H9 (cell line): ENCODE data around the gene FAM174B. TPM values are rescaled to one million over a fixed set of nuclear protein-coding genes. Genes with fewer than 3 reads are reported as not detected.

Experiments used
- DNase-seq: peaks from one replicate; pipeline ENCODE4 v3.0.0-alpha.2; 2017
- H2AFZ ChIP-seq: one replicate; pipeline ENCODE4 v1.6.1; 2013; ENCODE audit warnings: mild to moderate bottlenecking, low read length, control low read depth, moderate library complexity
- H2AK5ac ChIP-seq: 2 replicates; pipeline ENCODE4 v1.6.1; 2013; ENCODE audit warnings: low read length, control low read depth, mixed read lengths; ENCODE audit not compliant: insufficient read length
- H2BK120ac ChIP-seq: one replicate; pipeline ENCODE4 v1.6.1; 2013; ENCODE audit warnings: low read depth, mild to moderate bottlenecking, low read length, control low read depth, inconsistent platforms; ENCODE audit not compliant: poor library complexity, severe bottlenecking
- H2BK12ac ChIP-seq: 2 replicates; pipeline ENCODE4 v1.6.1; 2013; ENCODE audit warnings: low read length, control low read depth, mixed read lengths, low read depth; ENCODE audit not compliant: insufficient read length
- H2BK15ac ChIP-seq: 2 replicates; pipeline ENCODE4 v1.6.1; 2013; ENCODE audit warnings: low read depth, low read length, control low read depth
- H2BK20ac ChIP-seq: one replicate; pipeline ENCODE4 v1.6.1; 2013; ENCODE audit warnings: low read depth, mild to moderate bottlenecking, low read length, control low read depth, inconsistent platforms; ENCODE audit not compliant: poor library complexity, severe bottlenecking
- H2BK5ac ChIP-seq: 2 replicates; pipeline ENCODE4 v1.6.1; 2013; ENCODE audit warnings: low read length, control low read depth, mixed read lengths; ENCODE audit not compliant: insufficient read length
- H3K14ac ChIP-seq: 2 replicates; pipeline ENCODE4 v1.6.1; 2013; ENCODE audit warnings: low read length, control low read depth; ENCODE audit not compliant: insufficient read depth
- H3K18ac ChIP-seq: 2 replicates; pipeline ENCODE4 v1.6.1; 2013; ENCODE audit warnings: low read depth, mild to moderate bottlenecking, mixed read lengths, low read length, control low read depth; ENCODE audit not compliant: insufficient read length
- H3K23ac ChIP-seq: 2 replicates; pipeline ENCODE4 v1.6.1; 2013; ENCODE audit warnings: low read length, control low read depth, mixed read lengths, low read depth; ENCODE audit not compliant: insufficient read length
- H3K23me2 ChIP-seq: 2 replicates; pipeline ENCODE4 v1.6.1; 2013; ENCODE audit warnings: low read depth, mild to moderate bottlenecking, mixed read lengths, low read length, control low read depth; ENCODE audit not compliant: insufficient read length, poor library complexity, severe bottlenecking
- H3K27ac ChIP-seq: 2 replicates; pipeline ENCODE4 v1.5.1; 2013; ENCODE audit warnings: low read length, control low read depth, mixed read lengths, low read depth; ENCODE audit not compliant: insufficient read length
- H3K27me3 ChIP-seq: 2 replicates; pipeline ENCODE4 v1.6.1; 2013; ENCODE audit warnings: low read length, control low read depth, inconsistent platforms; ENCODE audit not compliant: insufficient read depth
- H3K4ac ChIP-seq: 2 replicates; pipeline ENCODE4 v1.6.1; 2013; ENCODE audit warnings: low read depth, mild to moderate bottlenecking, control low read depth, inconsistent platforms, low read length, moderate library complexity
- H3K4me1 ChIP-seq: 2 replicates; pipeline ENCODE4 v1.6.1; 2013; ENCODE audit warnings: low read length, control low read depth, inconsistent platforms; ENCODE audit not compliant: insufficient read depth
- H3K4me2 ChIP-seq: 2 replicates; pipeline ENCODE4 v1.6.1; 2013; ENCODE audit warnings: low read length, control low read depth, mixed read lengths; ENCODE audit not compliant: insufficient read length, insufficient read depth
- H3K56ac ChIP-seq: 2 replicates; pipeline ENCODE4 v1.6.1; 2013; ENCODE audit warnings: low read depth, mild to moderate bottlenecking, mixed read lengths, low read length, control low read depth; ENCODE audit not compliant: insufficient read length
- H3K79me1 ChIP-seq: 2 replicates; pipeline ENCODE4 v1.6.1; 2013; ENCODE audit warnings: low read depth, mild to moderate bottlenecking, moderate library complexity, low read length, control low read depth, inconsistent platforms; ENCODE audit not compliant: insufficient read depth, poor library complexity, severe bottlenecking
- H3K79me2 ChIP-seq: 2 replicates; pipeline ENCODE4 v1.6.1; 2013; ENCODE audit warnings: low read length, control low read depth, inconsistent platforms; ENCODE audit not compliant: insufficient read depth
- H3K9ac ChIP-seq: 2 replicates; pipeline ENCODE4 v1.6.1; 2013; ENCODE audit warnings: low read length, control low read depth, mixed read lengths; ENCODE audit not compliant: insufficient read length; ENCODE audit errors: extremely low read depth
- H3K9me3 ChIP-seq: one replicate; pipeline ENCODE4 v1.6.1; 2013; ENCODE audit warnings: low read depth, low read length, inconsistent platforms; ENCODE audit not compliant: control insufficient read depth
- H3T11ph ChIP-seq: one replicate; pipeline ENCODE4 v1.6.1; 2013; ENCODE audit warnings: mild to moderate bottlenecking, low read length, control low read depth, inconsistent platforms
- H4K20me1 ChIP-seq: one replicate; pipeline ENCODE4 v1.6.1; 2013; ENCODE audit not compliant: control insufficient read depth, insufficient read length, insufficient read depth
- H4K5ac ChIP-seq: 2 replicates; pipeline ENCODE4 v1.6.1; 2013; ENCODE audit warnings: low read depth, mild to moderate bottlenecking, mixed read lengths, low read length, control low read depth; ENCODE audit not compliant: insufficient read length
- H4K8ac ChIP-seq: replicated peaks from 2 replicates; pipeline ENCODE4 v1.6.1; 2013; ENCODE audit warnings: low read length, control low read depth, mixed read lengths, low read depth; ENCODE audit not compliant: insufficient read length
- H4K91ac ChIP-seq: 2 replicates; pipeline ENCODE4 v1.6.1; 2013; ENCODE audit warnings: low read depth, mild to moderate bottlenecking, moderate library complexity, mixed read lengths, low read length, control low read depth; ENCODE audit not compliant: insufficient read length
- H3K27ac Mint-ChIP-seq, 3 experiments: 2 replicates in 2 of 3; 3 replicates in 1 of 3; pipeline ENCODE4 v1.8.0; 2020 to 2021; ENCODE audit warnings: mixed read lengths in 3 of 3, mild to moderate bottlenecking in 1 of 3, moderate library complexity in 1 of 3
- H3K27me3 Mint-ChIP-seq: 2 replicates; pipeline ENCODE4 v1.8.0; 2021; ENCODE audit warnings: low read depth, mild to moderate bottlenecking, moderate library complexity, mixed read lengths
- H3K36me3 Mint-ChIP-seq, 3 experiments: 2 replicates in 2 of 3; 3 replicates in 1 of 3; pipeline ENCODE4 v1.8.0; 2020 to 2021; ENCODE audit warnings: low read depth in 3 of 3, mixed read lengths in 3 of 3; ENCODE audit not compliant: insufficient read depth in 1 of 3
- H3K4me1 Mint-ChIP-seq, 2 experiments: 2 replicates each; pipeline ENCODE4 v1.8.0; 2020; ENCODE audit warnings: mixed read lengths in 2 of 2
- H3K4me3 Mint-ChIP-seq, 2 experiments: 2 replicates in 1 of 2; 3 replicates in 1 of 2; pipeline ENCODE4 v1.8.0; 2020 to 2021; ENCODE audit warnings: mild to moderate bottlenecking in 2 of 2, mixed read lengths in 2 of 2, moderate library complexity in 1 of 2
- H3K9me3 Mint-ChIP-seq, 2 experiments: 2 replicates in 1 of 2; 3 replicates in 1 of 2; pipeline ENCODE4 v1.8.0; 2020; ENCODE audit warnings: mild to moderate bottlenecking in 2 of 2, mixed read lengths in 2 of 2, moderate library complexity in 1 of 2
- CTCF ChIP-seq: fragments of 200-600 bp; sonication (generic); conservative IDR thresholded peaks from 3 replicates; pipeline ENCODE4 v1.8.0; 2021; ENCODE audit warnings: antibody characterized with exemption, mild to moderate bottlenecking
- WGBS: extraction: QIAGEN DNeasy Blood & Tissue Kit; methylation state at CpG from one replicate; pipeline ENCODE4 v1.1.7; 2013; ENCODE audit warnings: missing lambda C conversion rate, low lambda C conversion rate, mixed read lengths; ENCODE audit not compliant: insufficient read length; ENCODE audit errors: extremely low coverage; 5-methylcytosine and 5-hydroxymethylcytosine counted together
- total RNA-seq: library from RNA; stranded (reverse); gene quantifications from 2 replicates; pipeline ENCODE4 v1.2.1, GENCODE V29; 2021

Gene FAM174B
- total RNA-seq, 1 experiment from 2014 or later = 38.0 TPM

DNA sequence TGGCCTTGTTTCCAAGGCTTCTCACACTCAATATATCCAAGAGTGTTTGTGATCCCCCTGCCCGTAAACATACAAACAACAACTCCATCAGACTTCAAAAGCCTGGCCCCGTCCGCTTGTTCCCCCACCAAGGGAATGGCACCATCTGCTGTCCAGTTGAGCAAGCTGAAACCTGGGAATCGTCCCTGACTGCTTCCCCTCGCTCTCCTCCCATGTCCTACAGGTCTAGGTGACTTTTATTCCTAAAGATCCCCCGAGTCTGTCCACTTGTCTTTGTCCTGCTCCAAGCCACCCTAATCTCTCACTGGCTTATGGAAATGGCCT is 27.9 kb upstream of the FAM174B start:
- Histone ChIP-seq H3K9me3 (peaks cover 1% of the 10 kb centered on the region), H3K18ac (no peak overlapping the region), H3K79me1 (no peaks in the 10 kb centered on the region), H3K9ac (no peak overlapping the region), H2AK5ac (no peak overlapping the region), H3K56ac (no peak overlapping the region), H2BK20ac (no peak overlapping the region), H4K5ac (no peak overlapping the region), H2BK5ac (no peak overlapping the region), H3K4ac (no peak overlapping the region), H3K4me2 (no peak overlapping the region), H3T11ph (no peak overlapping the region), H3K27ac (no peak overlapping the region), H3K14ac (no peak overlapping the region), H3K79me2 (no peaks in the 10 kb centered on the region), H2BK12ac (no peak overlapping the region), H2BK120ac (no peak overlapping the region), H3K27me3 (no peaks in the 10 kb centered on the region), H3K23ac (no peak overlapping the region), H3K4me1 (no peaks in the 10 kb centered on the region), H3K23me2 (no peaks in the 10 kb centered on the region), H2BK15ac (no peak overlapping the region), H4K8ac (no peak overlapping the region), H2AFZ (no peak overlapping the region), H4K20me1 (no peaks in the 10 kb centered on the region), H4K91ac (no peak overlapping the region)
- peaks cover 6 to 8% (median 6%) of the 10 kb centered on the region in 3 experiments for H3K36me3 Mint-ChIP-seq
- H3K27me3 Mint-ChIP-seq = peaks cover 5% of the 10 kb centered on the region
- no peak overlapping the region for H3K27ac Mint-ChIP-seq
- WGBS = no CpG with 5 or more reads among the region's 6 CpGs
- peaks cover 7% of the 10 kb centered on the region in 2 experiments for H3K9me3 Mint-ChIP-seq
- TF ChIP-seq CTCF = peak; percentile 95
- H3K4me3 Mint-ChIP-seq = no peak overlapping the region
- peaks cover 7 to 10% of the 10 kb centered on the region in 2 experiments for H3K4me1 Mint-ChIP-seq
- peak; percentile 88 for DNase-seq
